ENCODE measurements around the gene ITGB4. TPM values are rescaled to one million over a fixed set of nuclear protein-coding genes. Genes with fewer than 3 reads are reported as not detected.

Gene ITGB4
- total RNA-seq, 1 experiment from 2014 or later = 0.15 TPM

GRCh38 chr17:75731086-75731715 is 9.9 kb downstream of the ITGB4 start:
- DNase-seq (ENCODE audit: low spot score) = no peak

GRCh38 chr17:75731716-75732498 is 10.6 kb downstream of the ITGB4 start:
- no peak for DNase-seq (ENCODE audit: low spot score)

GRCh38 chr17:75733471-75733870 is 12.2 kb downstream of the ITGB4 start:
- no peak for DNase-seq (ENCODE audit: low spot score)

- DNase-seq (ENCODE audit: low spot score) = no peak
Observed at GRCh38 chr17:75734674-75735294, 13.5 kb downstream of the ITGB4 start.

- no peak for DNase-seq (ENCODE audit: low spot score)
Observed at GRCh38 chr17:75736173-75736835, 15.0 kb downstream of the ITGB4 start.

GRCh38 chr17:75737133-75737962 is 16.1 kb downstream of the ITGB4 start:
- DNase-seq (ENCODE audit: low spot score) = no peak

GRCh38 chr17:75738218-75738802 is 17.1 kb downstream of the ITGB4 start:
- DNase-seq (ENCODE audit: low spot score) = no peak

- no peak for DNase-seq (ENCODE audit: low spot score)
Observed at GRCh38 chr17:75739174-75739573, 17.9 kb downstream of the ITGB4 start.

GRCh38 chr17:75739801-75740200 is 18.5 kb downstream of the ITGB4 start:
- DNase-seq (ENCODE audit: low spot score) = no peak

GRCh38 chr17:75740215-75740614 is 19.0 kb downstream of the ITGB4 start:
- no peak for DNase-seq (ENCODE audit: low spot score)

GRCh38 chr17:75740631-75741077 is 19.4 kb downstream of the ITGB4 start:
- no peak for DNase-seq (ENCODE audit: low spot score)

GRCh38 chr17:75742337-75742736 is 21.1 kb downstream of the ITGB4 start:
- DNase-seq (ENCODE audit: low spot score) = no peak

GRCh38 chr17:75743625-75744206 is 22.5 kb downstream of the ITGB4 start:
- DNase-seq (ENCODE audit: low spot score) = no peak

GRCh38 chr17:75748706-75749105 is 27.4 kb downstream of the ITGB4 start:
- no peak for DNase-seq (ENCODE audit: low spot score)

GRCh38 chr17:75749545-75750389 is 28.5 kb downstream of the ITGB4 start:
- DNase-seq (ENCODE audit: low spot score) = peak; percentile 64

- DNase-seq (ENCODE audit: low spot score) = no peak
Observed at GRCh38 chr17:75750661-75751423, 29.6 kb downstream of the ITGB4 start.

GRCh38 chr17:75751676-75752404 is 30.6 kb downstream of the ITGB4 start:
- DNase-seq (ENCODE audit: low spot score) = no peak

- DNase-seq (ENCODE audit: low spot score) = no peak
Observed at GRCh38 chr17:75752405-75752709, 31.1 kb downstream of the ITGB4 start.
